GM12872 (cell line): ENCODE results near the gene MTIF3.

ENCODE experiments used
- TF ChIP-seq, protein P1 (sequence below): IDR thresholded peaks from 3 replicates; pipeline ENCODE4 v1.5.1; 2011; ENCODE audit warnings: low read depth, mild to moderate bottlenecking, low read length, moderate library complexity; ENCODE audit not compliant: insufficient read depth

MTIF3 gene

DNA sequence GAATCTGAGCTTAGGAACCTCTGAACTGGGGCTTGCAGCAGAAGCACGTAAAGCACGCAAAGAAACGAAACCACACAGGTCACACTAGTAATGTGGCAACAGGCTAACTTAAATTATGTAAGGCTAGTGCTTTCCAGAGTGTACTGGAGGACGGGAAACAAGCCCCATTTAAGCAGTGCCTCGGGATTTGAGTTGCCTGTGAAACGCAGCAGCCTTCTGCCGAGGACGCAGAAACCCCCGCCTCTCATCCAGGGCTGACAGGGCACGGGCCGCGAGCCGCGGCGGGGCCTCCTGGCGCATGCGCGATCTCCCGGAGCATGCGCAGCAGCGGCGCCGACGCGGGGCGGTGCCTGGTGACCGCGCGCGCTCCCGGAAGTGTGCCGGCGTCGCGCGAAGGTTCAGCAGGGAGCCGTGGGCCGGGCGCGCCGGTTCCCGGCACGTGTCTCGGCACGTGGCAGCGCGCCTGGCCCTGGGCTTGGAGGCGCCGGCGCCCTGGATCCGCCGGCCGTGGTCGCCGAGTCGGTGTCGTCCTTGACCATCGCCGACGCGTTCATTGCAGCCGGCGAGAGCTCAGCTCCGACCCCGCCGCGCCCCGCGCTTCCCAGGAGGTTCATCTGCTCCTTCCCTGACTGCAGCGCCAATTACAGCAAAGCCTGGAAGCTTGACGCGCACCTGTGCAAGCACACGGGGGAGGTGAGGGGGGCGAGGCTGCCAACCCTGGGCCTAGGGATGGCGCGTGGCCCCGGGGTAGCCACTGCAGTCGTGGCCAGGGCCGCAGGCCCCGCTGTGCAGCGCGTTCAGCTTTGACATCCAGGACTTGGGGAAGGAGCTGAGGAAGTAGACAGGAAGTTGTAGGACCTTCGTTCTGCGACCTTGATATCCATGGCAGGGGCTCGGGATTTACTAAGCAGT lies 25.9 kb downstream of the MTIF3 start, which contains the start of gene GTF3A:
Gene GTF3A, plus strand, starts transcription at position 374 of the 912 bp plus-strand sequence.
- TF ChIP-seq, protein P1, sequence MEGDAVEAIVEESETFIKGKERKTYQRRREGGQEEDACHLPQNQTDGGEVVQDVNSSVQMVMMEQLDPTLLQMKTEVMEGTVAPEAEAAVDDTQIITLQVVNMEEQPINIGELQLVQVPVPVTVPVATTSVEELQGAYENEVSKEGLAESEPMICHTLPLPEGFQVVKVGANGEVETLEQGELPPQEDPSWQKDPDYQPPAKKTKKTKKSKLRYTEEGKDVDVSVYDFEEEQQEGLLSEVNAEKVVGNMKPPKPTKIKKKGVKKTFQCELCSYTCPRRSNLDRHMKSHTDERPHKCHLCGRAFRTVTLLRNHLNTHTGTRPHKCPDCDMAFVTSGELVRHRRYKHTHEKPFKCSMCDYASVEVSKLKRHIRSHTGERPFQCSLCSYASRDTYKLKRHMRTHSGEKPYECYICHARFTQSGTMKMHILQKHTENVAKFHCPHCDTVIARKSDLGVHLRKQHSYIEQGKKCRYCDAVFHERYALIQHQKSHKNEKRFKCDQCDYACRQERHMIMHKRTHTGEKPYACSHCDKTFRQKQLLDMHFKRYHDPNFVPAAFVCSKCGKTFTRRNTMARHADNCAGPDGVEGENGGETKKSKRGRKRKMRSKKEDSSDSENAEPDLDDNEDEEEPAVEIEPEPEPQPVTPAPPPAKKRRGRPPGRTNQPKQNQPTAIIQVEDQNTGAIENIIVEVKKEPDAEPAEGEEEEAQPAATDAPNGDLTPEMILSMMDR = no peak

DNA sequence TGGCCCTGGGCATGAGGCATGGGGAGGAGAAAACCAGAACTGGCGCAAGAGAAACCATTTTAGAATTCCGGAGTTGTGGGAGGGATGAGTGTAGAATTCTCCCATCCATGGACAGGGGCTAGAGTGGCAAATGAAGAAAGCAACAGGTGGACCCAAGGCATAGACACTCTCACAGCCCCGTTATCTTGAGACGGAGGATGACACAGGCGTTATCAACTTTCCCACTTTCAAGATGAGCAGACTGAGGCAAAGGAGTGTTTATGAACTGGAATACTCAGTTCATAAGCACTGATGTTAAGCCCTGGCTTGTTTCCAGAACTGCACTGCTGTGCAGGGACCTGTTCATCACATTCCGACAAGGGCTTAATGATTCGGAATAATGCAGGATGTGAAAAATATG lies 27.0 kb downstream of the MTIF3 start:
- TF ChIP-seq, protein P1 = no peak

DNA sequence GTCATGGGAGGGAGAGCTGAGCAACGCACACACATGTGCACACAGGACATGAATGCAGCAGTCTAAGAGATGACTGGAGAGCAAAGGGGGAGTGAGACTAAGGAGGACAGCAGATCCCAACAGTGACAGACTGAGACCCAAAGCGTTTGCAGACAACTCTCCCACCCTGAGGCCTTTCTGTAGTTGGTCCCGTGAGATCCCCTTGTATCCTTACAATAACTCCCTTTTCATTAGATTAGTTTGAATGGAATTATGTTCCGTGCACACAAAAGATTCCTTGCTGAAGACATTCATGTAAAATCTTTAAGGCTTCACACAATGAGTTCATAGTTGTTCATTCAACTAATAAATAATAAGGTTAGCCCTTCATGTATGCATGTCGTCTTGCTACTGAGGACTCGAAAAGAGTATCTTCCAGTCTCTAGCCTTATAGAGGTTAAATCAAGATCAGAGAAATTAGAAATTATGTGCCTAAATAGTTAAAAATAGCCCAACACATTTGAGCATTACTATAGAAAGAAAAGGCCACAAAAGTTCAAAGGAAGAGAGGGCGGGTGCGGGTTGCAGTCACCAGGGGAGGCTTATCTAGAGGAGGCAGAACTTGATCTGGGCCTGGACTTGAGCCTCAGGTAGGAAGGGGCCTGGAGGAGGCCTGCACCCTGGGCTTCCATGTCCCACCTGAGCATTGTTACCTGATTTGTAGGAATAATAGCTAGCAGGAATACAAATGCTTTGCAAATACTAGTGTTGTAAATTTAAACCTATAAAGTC lies 29.1 kb downstream of the MTIF3 start:
- TF ChIP-seq, protein P1 = no peak

DNA sequence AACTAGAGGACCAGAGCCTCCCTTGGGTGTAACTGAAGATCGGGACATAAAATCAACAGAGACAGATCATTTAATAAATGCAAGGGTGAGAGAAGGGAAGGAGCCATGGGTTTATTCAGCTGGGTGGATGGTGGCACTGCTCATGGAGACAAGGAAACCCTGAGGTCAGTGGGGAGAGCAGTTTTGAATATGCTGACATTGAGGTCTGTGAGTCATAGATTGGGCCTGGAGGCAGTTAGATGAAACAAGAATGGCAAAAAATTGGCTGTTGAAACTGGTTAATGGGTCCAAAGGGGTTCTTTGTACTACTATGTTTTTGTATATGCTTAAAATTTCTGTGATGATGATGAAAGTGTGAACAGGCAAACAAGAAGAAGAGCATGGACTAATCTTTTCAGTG lies 31.0 kb downstream of the MTIF3 start:
- TF ChIP-seq, protein P1 = no peak

DNA sequence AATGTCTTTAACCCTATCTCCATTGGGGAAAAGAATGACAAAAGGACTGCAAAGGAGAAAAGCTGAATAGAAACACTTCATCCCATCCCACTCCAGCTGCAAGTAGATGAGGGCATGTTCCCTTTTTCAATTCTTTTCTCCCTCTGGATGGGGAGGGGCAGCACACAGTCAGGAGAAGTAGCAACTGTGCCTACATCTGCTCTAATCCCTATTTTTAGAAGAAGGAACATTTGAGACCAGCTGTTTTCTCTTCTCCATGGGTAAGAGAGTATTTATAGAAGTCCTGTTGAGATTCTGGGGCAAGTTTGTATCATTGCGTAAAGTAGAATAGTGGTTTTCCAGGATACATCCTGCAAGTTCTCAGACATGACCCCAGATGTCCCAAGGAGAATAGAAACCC lies 35.2 kb downstream of the MTIF3 start:
- TF ChIP-seq, protein P1 = no peak

DNA sequence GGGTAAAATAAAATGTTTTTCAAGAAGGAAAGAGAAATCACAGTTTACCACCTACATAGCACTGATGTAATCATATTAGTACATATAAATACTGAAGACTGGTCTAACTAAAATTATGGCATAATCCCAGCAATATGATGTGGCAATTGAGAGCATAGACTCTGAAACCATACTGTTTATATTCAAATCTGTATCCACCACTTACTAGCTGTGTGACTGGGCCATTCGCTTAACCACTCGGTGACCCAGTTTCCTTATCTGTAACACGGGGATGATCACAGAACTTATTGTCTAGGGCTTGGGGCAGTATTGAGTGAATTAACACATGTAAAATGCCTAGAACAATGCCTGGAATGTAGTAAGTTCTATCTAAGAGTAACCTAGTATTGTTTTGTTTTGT lies 39.0 kb downstream of the MTIF3 start:
- TF ChIP-seq, protein P1 = no peak

DNA sequence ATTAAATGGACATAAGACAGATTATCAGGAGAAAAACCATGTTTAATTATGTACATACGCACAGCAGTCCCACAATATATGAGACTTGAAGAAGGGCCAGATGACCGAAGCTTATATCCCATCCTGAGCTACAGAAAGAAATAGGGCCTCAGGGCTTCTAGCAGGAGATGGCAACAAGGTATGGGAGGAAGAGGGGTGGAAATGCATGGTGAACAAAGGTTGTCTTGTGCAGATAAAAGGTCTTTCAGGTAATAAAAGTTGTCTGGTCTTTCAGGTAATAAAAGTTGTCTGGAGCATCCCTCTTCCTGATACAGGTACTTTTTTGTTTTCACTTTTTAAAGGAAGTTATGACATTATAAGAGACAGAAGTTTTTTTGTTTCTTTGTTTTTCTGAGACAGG lies 41.4 kb downstream of the MTIF3 start:
- TF ChIP-seq, protein P1 = no peak
